ENCODE results near the gene DFFB.

The DFFB gene

DNA sequence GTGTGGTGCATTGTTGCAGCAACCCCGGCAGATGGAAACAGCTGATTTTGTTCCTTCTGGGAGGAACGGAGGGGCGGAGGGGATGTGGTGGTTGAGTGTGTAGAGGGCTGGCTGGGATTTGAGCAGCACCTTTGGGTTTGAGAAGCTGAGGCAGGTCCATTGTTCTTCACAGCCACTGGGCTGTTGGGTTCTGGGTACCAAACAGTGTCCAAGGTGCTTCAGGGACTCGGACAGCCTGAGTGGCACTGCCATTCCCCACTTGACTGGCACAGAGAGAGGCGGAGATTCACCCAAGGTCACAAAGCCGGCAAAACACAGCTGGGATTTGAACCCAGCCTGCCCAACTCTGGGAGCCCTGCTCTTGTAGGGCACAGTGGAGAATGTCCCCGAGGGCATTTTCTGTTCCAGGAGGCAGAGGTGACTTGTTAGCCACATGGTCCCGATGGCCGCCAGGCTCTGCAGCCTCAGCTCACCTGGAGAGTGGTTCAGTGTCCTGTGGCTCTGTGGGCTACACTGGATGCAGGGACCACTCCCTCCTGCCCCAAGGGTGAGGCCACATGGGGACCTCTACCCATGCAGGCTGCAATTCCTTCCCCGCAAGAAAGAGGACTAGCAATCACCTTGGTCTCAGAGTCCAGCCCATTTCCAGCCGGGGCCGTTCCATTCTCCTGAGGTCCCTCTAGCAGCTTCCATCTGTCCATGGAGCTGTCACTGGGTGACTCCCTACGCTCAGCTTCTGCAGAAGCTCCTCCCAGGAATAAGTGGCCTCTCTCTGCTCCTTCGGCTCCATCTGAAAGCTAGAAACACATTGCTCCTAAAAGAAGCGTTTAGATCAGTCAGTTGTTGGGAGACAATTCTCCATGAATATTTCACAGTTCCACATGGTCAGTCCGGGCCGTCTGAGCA is 74.0 kb downstream of the DFFB start:
- DNase-seq: no peak

GRCh38 chr1:3932156-3932919 is 75.1 kb downstream of the DFFB start:
- DNase-seq: no peak

Measured in HCEC 1CT (cell line).